DND-41 (cell line): ENCODE data around the gene FPR2.

Experiments used
- ATAC-seq: fragments of 200-7000 bp; cut with Tn5 transposase; 3 replicates; pipeline ENCODE4 v1.9.1; 2021; ENCODE audit warnings: low read depth; ENCODE audit not compliant: insufficient read depth
- DNase-seq: peaks from one replicate; pipeline ENCODE4 v3.0.0-alpha.2; 2020
- H2AFZ ChIP-seq: 2 replicates; pipeline ENCODE4 v1.6.0; 2012; ENCODE audit warnings: low read depth, low read length
- H3K27ac ChIP-seq: 2 replicates; pipeline ENCODE4 v1.5.1; 2012; ENCODE audit warnings: low read length, inconsistent platforms
- H3K27me3 ChIP-seq: fragments of 200-600 bp; sonication (generic); 2 replicates; pipeline ENCODE4 v1.6.0; 2012; ENCODE audit warnings: low read length, mild to moderate bottlenecking, inconsistent platforms; ENCODE audit not compliant: insufficient read depth, poor library complexity
- H3K36me3 ChIP-seq: 2 replicates; pipeline ENCODE4 v1.5.1; 2012; ENCODE audit warnings: low read length, inconsistent platforms; ENCODE audit not compliant: insufficient read depth
- H3K4me1 ChIP-seq: 2 replicates; pipeline ENCODE4 v1.5.1; 2012; ENCODE audit warnings: mild to moderate bottlenecking, low read length; ENCODE audit not compliant: insufficient read depth
- H3K4me2 ChIP-seq: 2 replicates; pipeline ENCODE4 v1.6.0; 2012; ENCODE audit warnings: mild to moderate bottlenecking, moderate library complexity, low read length, inconsistent platforms; ENCODE audit not compliant: insufficient read depth
- H3K4me3 ChIP-seq, 2 experiments: fragments of 200-600 bp in 1 of 2; shearing (Covaris generic) in 1 of 2; 2 replicates each; pipeline ENCODE4 v1.5.1; 2012 to 2016; ENCODE audit warnings: inconsistent platforms in 2 of 2, low read length in 2 of 2, mild to moderate bottlenecking in 2 of 2, low read depth in 1 of 2, moderate library complexity in 1 of 2
- H3K79me2 ChIP-seq: 2 replicates; pipeline ENCODE4 v1.6.0; 2012; ENCODE audit warnings: low read length, inconsistent platforms; ENCODE audit not compliant: insufficient read depth
- H3K9ac ChIP-seq: 2 replicates; pipeline ENCODE4 v1.6.0; 2012; ENCODE audit warnings: low read depth, mild to moderate bottlenecking, inconsistent platforms, low read length, moderate library complexity
- H3K9me3 ChIP-seq: 2 replicates; pipeline ENCODE4 v1.5.1; 2012; ENCODE audit warnings: low read length, moderate library complexity, mild to moderate bottlenecking, inconsistent platforms; ENCODE audit not compliant: insufficient read depth, severe bottlenecking
- H4K20me1 ChIP-seq: 2 replicates; pipeline ENCODE4 v1.6.0; 2012; ENCODE audit warnings: low read length; ENCODE audit not compliant: insufficient read depth
- CTCF ChIP-seq: IDR thresholded peaks from 2 replicates; pipeline ENCODE4 v1.5.1; 2012; ENCODE audit warnings: borderline replicate concordance, low read length, moderate library complexity, mild to moderate bottlenecking; ENCODE audit not compliant: poor library complexity, severe bottlenecking; ENCODE audit errors: extremely low read depth
- EZH2 ChIP-seq: IDR thresholded peaks from 3 replicates; pipeline ENCODE4 v1.6.1; 2012; ENCODE audit warnings: borderline replicate concordance, low read depth, mild to moderate bottlenecking, moderate library complexity, low read length, inconsistent platforms; ENCODE audit not compliant: severe bottlenecking

Gene FPR2

GRCh38 chr19:51733742-51734522 lies 27.0 kb upstream of the FPR2 start:
- H4K20me1 ChIP-seq = no peaks in the 10 kb centered on the region

GRCh38 chr19:51735759-51736449 lies 25.1 kb upstream of the FPR2 start:
- Histone ChIP-seq H3K27ac (no peak overlapping the region), H3K36me3 (no peaks in the 10 kb centered on the region), H3K4me2 (no peak overlapping the region), H4K20me1 (no peaks in the 10 kb centered on the region), H2AFZ (no peak overlapping the region), H3K4me1 (no peaks in the 10 kb centered on the region), H3K9me3 (no peaks in the 10 kb centered on the region), H3K27me3 (peaks cover 25% of the 10 kb centered on the region), H3K4me3 (no peak overlapping the region), H3K79me2 (no peaks in the 10 kb centered on the region), H3K9ac (no peak overlapping the region)
- TF ChIP-seq CTCF (no peak), EZH2 (no peak)
- DNase-seq (no peak), ATAC-seq (no peak)

More at GRCh38 chr19:51733742-51734522, 27.0 kb upstream of the FPR2 start:
- no peak overlapping the region for H2AFZ ChIP-seq
- H3K27ac ChIP-seq = no peak overlapping the region
- no peak for DNase-seq
- H3K79me2 ChIP-seq = no peaks in the 10 kb centered on the region
- H3K4me1 ChIP-seq = no peaks in the 10 kb centered on the region
- peaks cover 25% of the 10 kb centered on the region for H3K27me3 ChIP-seq
- H3K4me2 ChIP-seq = no peak overlapping the region
- TF ChIP-seq EZH2 (no peak), CTCF (no peak)
- peaks cover 4% of the 10 kb centered on the region for H3K9me3 ChIP-seq
- H3K4me3 ChIP-seq = no peak overlapping the region
- no peaks in the 10 kb centered on the region for H3K36me3 ChIP-seq
- ATAC-seq = no peak
- no peak overlapping the region for H3K9ac ChIP-seq

- DNase-seq (no peak), ATAC-seq (no peak)
- Histone ChIP-seq H3K79me2 (no peaks in the 10 kb centered on the region), H3K27me3 (peaks cover 25% of the 10 kb centered on the region), H3K4me3 (no peak overlapping the region), H3K4me2 (no peak overlapping the region), H3K4me1 (no peaks in the 10 kb centered on the region), H3K27ac (no peak overlapping the region), H3K9ac (no peak overlapping the region), H4K20me1 (no peaks in the 10 kb centered on the region), H2AFZ (no peak overlapping the region), H3K36me3 (no peaks in the 10 kb centered on the region), H3K9me3 (no peaks in the 10 kb centered on the region)
- TF ChIP-seq CTCF = no peak
- TF ChIP-seq EZH2 = no peak
Observed at GRCh38 chr19:51737389-51737788, 23.6 kb upstream of the FPR2 start.
